A549 (cell line): Measurements from ENCODE around the gene OR7C1. TPM values are rescaled to one million over a fixed set of nuclear protein-coding genes. Genes with fewer than 3 reads are reported as not detected.

Experiments
- ATAC-seq, 2 experiments: fragments of 200-7000 bp in 1 of 2; fragments of >200 bp in 1 of 2; cut with Nextera tagmentation in 1 of 2; cut with Tn5 transposase in 1 of 2; 3 replicates each; pipeline versions ENCODE4 v1.8.0 to v1.9.1; 2018 to 2020; ENCODE audit warnings: mild to moderate bottlenecking in 1 of 2, moderate library complexity in 1 of 2
- CTCF ChIA-PET: fragments of 300-600 bp; sonication (Branson Sonifier 250); formaldehyde crosslinking; extraction: SDS; loops from one replicate; lab custom pipeline; 2021; ENCODE audit warnings: antibody characterized with exemption, inconsistent platforms; lab: Yijun Ruan, JAX
- POLR2A ChIA-PET: fragments of 350-600 bp; formaldehyde crosslinking; extraction: SDS; loops from one replicate; lab custom pipeline; 2021; ENCODE audit warnings: antibody characterized with exemption, inconsistent platforms; lab: Yijun Ruan, JAX
- DNase-seq, 2 experiments: peaks; one replicate each; pipeline versions ENCODE4 v3.0.0 to v3.0.0-alpha.2; 2011 to 2016; ENCODE audit warnings: low read depth in 1 of 2, low spot score in 1 of 2
- FAIRE-seq: peaks from 2 replicates; lab custom pipeline; 2011; peaks lifted over from hg19 to GRCh38; lab: Jason Lieb, UNC
- H3K27ac ChIP-seq, 2 experiments: fragments of >200 bp; sonication (Bioruptor Twin); formaldehyde crosslinking; 3 replicates each; pipeline ENCODE4 v1.5.1; 2016 to 2017
- H3K4me1 ChIP-seq: fragments of >200 bp; sonication (Bioruptor Twin); formaldehyde crosslinking; 3 replicates; pipeline ENCODE4 v1.6.1; 2016
- H3K4me2 ChIP-seq: fragments of >200 bp; sonication (Bioruptor Twin); formaldehyde crosslinking; 3 replicates; pipeline ENCODE4 v1.6.1; 2016
- H3K4me3 ChIP-seq: fragments of >200 bp; sonication (Bioruptor Twin); formaldehyde crosslinking; 3 replicates; pipeline ENCODE4 v1.5.1; 2016
- H3K9me3 ChIP-seq: fragments of >200 bp; sonication (Bioruptor Twin); formaldehyde crosslinking; 3 replicates; pipeline ENCODE4 v1.6.1; 2016
- EHF ChIP-seq: fragments of 250-450 bp; sonication (Bioruptor Pico); IDR thresholded peaks from 2 replicates; pipeline ENCODE4 v1.5.0; 2020; ENCODE audit warnings: mild to moderate bottlenecking
- ELK1 ChIP-seq: fragments of 150-350 bp; IDR thresholded peaks from 2 replicates; pipeline ENCODE4 v1.6.1; 2014; ENCODE audit warnings: low read depth, mild to moderate bottlenecking, low read length
- HES2 ChIP-seq: fragments of >200 bp; sonication (Bioruptor Twin); formaldehyde crosslinking; IDR thresholded peaks from 2 replicates; pipeline ENCODE4 v1.6.1; 2016
- HEYL ChIP-seq: fragments of 250-450 bp; sonication (Bioruptor Pico); IDR thresholded peaks from 2 replicates; pipeline ENCODE4 v1.8.0; 2021; ENCODE audit warnings: mild to moderate bottlenecking, moderate library complexity
- NPAS2 ChIP-seq: fragments of 250-450 bp; sonication (Bioruptor Pico); IDR thresholded peaks from 2 replicates; pipeline ENCODE4 v1.8.0; 2022; ENCODE audit warnings: mild to moderate bottlenecking, moderate library complexity, borderline replicate concordance
- USF2 ChIP-seq: fragments of 450-650 bp; IDR thresholded peaks from 2 replicates; pipeline ENCODE4 v1.6.1; 2014; ENCODE audit warnings: antibody characterized with exemption
- WGBS: methylation state at CpG from one replicate; pipeline ENCODE4 v1.1.6; 2017; ENCODE audit errors: missing lambda C conversion rate; 5-methylcytosine and 5-hydroxymethylcytosine counted together
- polyA plus RNA-seq, 4 experiments: library from polyadenylated mRNA; depleted of rRNA in 3 of 4; stranded (reverse); fragments of >200 nt; fragmentation: RNase III in 1 of 4; extraction: RNeasy Plus Mini Kit Qiagen cat#74134 plus additional on column Dnase treatment in 1 of 4; gene quantifications; 2 replicates in 3 of 4; 3 replicates in 1 of 4; pipeline ENCODE4 v1.2.3, GENCODE V29; 2011 to 2017
- small RNA-seq, 6 experiments: library from RNA; depleted of rRNA; stranded (forward); fragments of <200 nt; gene quantifications; one replicate each; pipeline ENCODE3, GENCODE V24; 2012

Gene OR7C1
- polyA plus RNA-seq, 2 of the 4 experiments (the other 2 are of a cell fraction): not detected

- POLR2A ChIA-PET: no interaction called here
- TF ChIP-seq HEYL (CRISPR knock-in tag) (no peak), NPAS2 (CRISPR knock-in tag) (no peak), HES2 (no peak), EHF (CRISPR knock-in tag) (no peak)
- TF ChIP-seq, all 56 proteins: peak for 0
- Histone ChIP-seq H3K4me2 (no peak overlapping the region), H3K27ac (no peak overlapping the region), H3K9me3 (no peaks in the 10 kb centered on the region), H3K4me3 (no peak overlapping the region), H3K4me1 (no peaks in the 10 kb centered on the region)
- FAIRE-seq (no peak), ATAC-seq (no peak), DNase-seq (no peak)
- WGBS: 62% methylated on average over 9 of the region's 16 CpGs
- CTCF ChIA-PET: no interaction called here
Measured at GRCh38 chr19:14758816-14759215, 76.2 kb downstream of the OR7C1 start.

- no peak overlapping the region for H3K27ac ChIP-seq
- ATAC-seq (no peak), FAIRE-seq (no peak), DNase-seq (no peak)
- CTCF ChIA-PET: no interaction called here
- WGBS: 43% methylated on average over 6 of the region's 6 CpGs
- H3K4me3 ChIP-seq: no peak overlapping the region
- H3K4me2 ChIP-seq: no peak overlapping the region
- H3K9me3 ChIP-seq: no peaks in the 10 kb centered on the region
- no peaks in the 10 kb centered on the region for H3K4me1 ChIP-seq
- POLR2A ChIA-PET: no interaction called here
- TF ChIP-seq ELK1 (no peak), USF2 (no peak)
Measured at GRCh38 chr19:14748601-14749000, 86.4 kb downstream of the OR7C1 start.

Small RNAs within 50 kb of the gene (small RNA-seq; reads per million reads assigned to genes)
- 0 to 1.7 (median 0) reads per million in 6 experiments for gene AC005255.1

Other genes with a start within 250 kb of the OR7C1 start
- gene ADGRE3, start 160.3 kb downstream of the OR7C1 start, polyA plus RNA-seq (2011; rRNA removed): not detected in 2 replicates
- not detected in 3 replicates for gene ADGRE3, start 160.3 kb downstream of the OR7C1 start, polyA plus RNA-seq (2017; fragmentation: RNase III; extraction: RNeasy Plus Mini Kit Qiagen cat#74134 plus additional on column Dnase treatment)
- 5.7 and 7.0 TPM in 2 replicates for gene ZNF333, start 145.1 kb downstream of the OR7C1 start, polyA plus RNA-seq (2011; rRNA removed)
- 2.5 to 3.5 TPM (median 2.8 TPM) in 3 replicates for gene ZNF333, start 145.1 kb downstream of the OR7C1 start, polyA plus RNA-seq (2017; fragmentation: RNase III; extraction: RNeasy Plus Mini Kit Qiagen cat#74134 plus additional on column Dnase treatment)
- 0.47 and 0.67 TPM in 2 replicates for gene ADGRE2, start 56.6 kb downstream of the OR7C1 start, polyA plus RNA-seq (2011; rRNA removed)
- 0.26 to 0.39 TPM (median 0.36 TPM) in 3 replicates for gene ADGRE2, start 56.6 kb downstream of the OR7C1 start, polyA plus RNA-seq (2017; fragmentation: RNase III; extraction: RNeasy Plus Mini Kit Qiagen cat#74134 plus additional on column Dnase treatment)
- not detected in 2 replicates for gene OR7A5, start within 50 bp of the OR7C1 start, polyA plus RNA-seq (2011; rRNA removed)
- not detected in 3 replicates for gene OR7A5, start within 50 bp of the OR7C1 start, polyA plus RNA-seq (2017; fragmentation: RNase III; extraction: RNeasy Plus Mini Kit Qiagen cat#74134 plus additional on column Dnase treatment)
- not detected in 2 replicates for gene OR7A10, start 13.7 kb upstream of the OR7C1 start, polyA plus RNA-seq (2011; rRNA removed)
- not detected in 3 replicates for gene OR7A10, start 13.7 kb upstream of the OR7C1 start, polyA plus RNA-seq (2017; fragmentation: RNase III; extraction: RNeasy Plus Mini Kit Qiagen cat#74134 plus additional on column Dnase treatment)
- gene OR7A17, start 50.9 kb upstream of the OR7C1 start, polyA plus RNA-seq (2011; rRNA removed): not detected in 2 replicates
- not detected in 3 replicates for gene OR7A17, start 50.9 kb upstream of the OR7C1 start, polyA plus RNA-seq (2017; fragmentation: RNase III; extraction: RNeasy Plus Mini Kit Qiagen cat#74134 plus additional on column Dnase treatment)
- not detected in 2 replicates for gene OR7C2, start 106.3 kb upstream of the OR7C1 start, polyA plus RNA-seq (2011; rRNA removed)
- not detected in 3 replicates for gene OR7C2, start 106.3 kb upstream of the OR7C1 start, polyA plus RNA-seq (2017; fragmentation: RNase III; extraction: RNeasy Plus Mini Kit Qiagen cat#74134 plus additional on column Dnase treatment)
- gene SLC1A6, start 144.7 kb upstream of the OR7C1 start, polyA plus RNA-seq (2011; rRNA removed): not detected in 2 replicates
- not detected in 3 replicates for gene SLC1A6, start 144.7 kb upstream of the OR7C1 start, polyA plus RNA-seq (2017; fragmentation: RNase III; extraction: RNeasy Plus Mini Kit Qiagen cat#74134 plus additional on column Dnase treatment)
- not detected in 2 replicates for gene CASP14, start 214.3 kb upstream of the OR7C1 start, polyA plus RNA-seq (2011; rRNA removed)
- gene CASP14, start 214.3 kb upstream of the OR7C1 start, polyA plus RNA-seq (2017; fragmentation: RNase III; extraction: RNeasy Plus Mini Kit Qiagen cat#74134 plus additional on column Dnase treatment): not detected in 3 replicates
- not detected in 2 replicates for gene OR1I1, start 247.0 kb upstream of the OR7C1 start, polyA plus RNA-seq (2011; rRNA removed)
- not detected in 3 replicates for gene OR1I1, start 247.0 kb upstream of the OR7C1 start, polyA plus RNA-seq (2017; fragmentation: RNase III; extraction: RNeasy Plus Mini Kit Qiagen cat#74134 plus additional on column Dnase treatment)